GM18526 (cell line): ENCODE results near the gene TULP1.

Experiments used
- POLR2A ChIP-seq: IDR thresholded peaks from 3 replicates; pipeline ENCODE4 v1.6.1; 2011; ENCODE audit not compliant: insufficient read length; ENCODE audit errors: extremely low read depth

Gene TULP1

DNA sequence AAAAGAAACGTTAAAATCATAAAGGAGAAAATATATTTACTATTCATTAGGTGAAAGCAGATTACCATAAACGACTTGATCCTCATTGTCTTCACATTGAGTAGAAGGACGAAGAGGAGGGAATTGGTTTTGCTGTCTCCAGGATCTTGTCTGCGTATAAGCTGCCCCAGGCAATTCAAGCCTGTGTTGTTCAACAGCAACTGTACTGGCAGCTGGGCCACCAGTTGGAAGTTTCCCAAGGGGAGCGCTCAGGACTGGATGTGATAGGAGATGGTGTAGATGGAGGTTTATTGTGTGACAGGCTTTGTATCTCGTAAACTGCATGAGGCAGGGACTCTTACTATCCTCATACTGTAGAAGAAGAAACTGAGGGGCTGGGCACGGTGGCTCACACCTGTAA lies 64.5 kb downstream of the TULP1 start:
- TF ChIP-seq POLR2A: no peak
